WTC11 (cell line): ENCODE measurements around the gene ITSN1. TPM values are rescaled to one million over a fixed set of nuclear protein-coding genes. Genes with fewer than 3 reads are reported as not detected.

ENCODE experiments used
- ATAC-seq: fragments of 200-7000 bp; cut with Tn5 transposase; 2 replicates; pipeline ENCODE4 v1.10.0; 2021; ENCODE audit warnings: mild to moderate bottlenecking, moderate library complexity
- CTCF ChIA-PET: fragments of 300-600 bp; sonication (Branson Sonifier 250); formaldehyde crosslinking; loops from one replicate; lab custom pipeline; 2021; ENCODE audit warnings: antibody characterized with exemption; lab: Charles Lee
- POLR2A ChIA-PET: fragments of 350-600 bp; sonication (Branson Sonifier 250); formaldehyde crosslinking; loops from one replicate; lab custom pipeline; 2021; ENCODE audit warnings: antibody characterized with exemption; lab: Charles Lee
- DNase-seq: peaks from one replicate; pipeline ENCODE4 v3.0.0; 2021; ENCODE audit warnings: low spot score
- H3K27ac Mint-ChIP-seq: 2 replicates; pipeline ENCODE4 v1.8.0; 2021; ENCODE audit warnings: mixed read lengths
- H3K27me3 Mint-ChIP-seq: 2 replicates; pipeline ENCODE4 v1.8.0; 2021; ENCODE audit warnings: low read depth, mild to moderate bottlenecking, moderate library complexity, mixed read lengths
- H3K36me3 Mint-ChIP-seq: 2 replicates; pipeline ENCODE4 v1.8.0; 2021; ENCODE audit warnings: mixed read lengths
- H3K4me1 Mint-ChIP-seq: 2 replicates; pipeline ENCODE4 v1.8.0; 2022; ENCODE audit warnings: mixed read lengths
- H3K4me3 Mint-ChIP-seq: 2 replicates; pipeline ENCODE4 v1.8.0; 2021; ENCODE audit warnings: mild to moderate bottlenecking, moderate library complexity, mixed read lengths
- H3K9me3 Mint-ChIP-seq: 2 replicates; pipeline ENCODE4 v1.8.0; 2021; ENCODE audit warnings: mixed read lengths
- FOXP1 ChIP-seq: sonication (generic); formaldehyde crosslinking; IDR thresholded peaks from 2 replicates; pipeline ENCODE4 v1.8.0; 2022; ENCODE audit warnings: missing genetic modification reagents, mild to moderate bottlenecking, moderate library complexity, borderline replicate concordance
- NR1H2 ChIP-seq: sonication (generic); formaldehyde crosslinking; IDR thresholded peaks from 2 replicates; pipeline ENCODE4 v1.9.0; 2021; ENCODE audit warnings: mild to moderate bottlenecking, moderate library complexity, missing genetic modification reagents
- NR3C1 ChIP-seq: sonication (generic); formaldehyde crosslinking; conservative IDR thresholded peaks from 2 replicates; pipeline ENCODE4 v1.8.1; 2023; ENCODE audit warnings: low read depth, mild to moderate bottlenecking, missing genetic modification reagents
- SP1 ChIP-seq: sonication (generic); formaldehyde crosslinking; conservative IDR thresholded peaks from 2 replicates; pipeline ENCODE4 v1.8.1; 2022; ENCODE audit warnings: missing genetic modification reagents
- TCF7 ChIP-seq: sonication (generic); formaldehyde crosslinking; IDR thresholded peaks from 2 replicates; pipeline ENCODE4 v1.8.0; 2022; ENCODE audit warnings: mild to moderate bottlenecking, low read depth, missing genetic modification reagents, moderate library complexity
- ZBTB21 ChIP-seq: sonication (generic); formaldehyde crosslinking; IDR thresholded peaks from 2 replicates; pipeline ENCODE4 v1.8.1; 2023; ENCODE audit warnings: mild to moderate bottlenecking, missing genetic modification reagents, borderline replicate concordance
- ZNF317 ChIP-seq: sonication (generic); formaldehyde crosslinking; IDR thresholded peaks from 2 replicates; pipeline ENCODE4 v1.8.1; 2023; ENCODE audit warnings: low read depth, mild to moderate bottlenecking, moderate library complexity, missing genetic modification reagents, borderline replicate concordance
- ZNF396 ChIP-seq: fragments of 250-450 bp; sonication (Bioruptor Pico); IDR thresholded peaks from 2 replicates; pipeline ENCODE4 v1.8.0; 2021; ENCODE audit warnings: mild to moderate bottlenecking, moderate library complexity, borderline replicate concordance
- ZNF423 ChIP-seq: fragments of 250-450 bp; sonication (Bioruptor Pico); IDR thresholded peaks from 2 replicates; pipeline ENCODE4 v2.1.2; 2022; ENCODE audit warnings: mild to moderate bottlenecking, moderate library complexity
- ZNF532 ChIP-seq: fragments of 250-450 bp; sonication (Bioruptor Pico); IDR thresholded peaks from 2 replicates; pipeline ENCODE4 v1.9.0; 2021; ENCODE audit warnings: mild to moderate bottlenecking, borderline replicate concordance
- total RNA-seq: library from RNA; stranded (reverse); gene quantifications from 3 replicates; pipeline ENCODE4 v1.2.3, GENCODE V29; 2021
- TF ChIP-seq, protein P1 (sequence below): sonication (generic); formaldehyde crosslinking; IDR thresholded peaks from 2 replicates; pipeline ENCODE4 v1.8.0; 2022; ENCODE audit warnings: missing genetic modification reagents
- TF ChIP-seq, protein P2 (sequence below): sonication (generic); formaldehyde crosslinking; IDR thresholded peaks from 2 replicates; pipeline ENCODE4 v1.8.1; 2023; ENCODE audit warnings: mild to moderate bottlenecking, missing genetic modification reagents
- TF ChIP-seq, protein P3 (sequence below): sonication (generic); formaldehyde crosslinking; IDR thresholded peaks from 2 replicates; pipeline ENCODE4 v1.8.1; 2022; ENCODE audit warnings: missing genetic modification reagents, borderline replicate concordance
- TF ChIP-seq, protein P4 (sequence below): sonication (generic); formaldehyde crosslinking; IDR thresholded peaks from 2 replicates; pipeline ENCODE4 v1.8.0; 2022; ENCODE audit warnings: mild to moderate bottlenecking, missing genetic modification reagents

Gene ITSN1
- total RNA-seq, 1 experiment from 2014 or later: 69.6 TPM

GRCh38 chr21:33690874-33691273, 48.6 kb downstream of the ITSN1 start:
- ATAC-seq (no peak), DNase-seq (no peak)
- CTCF ChIA-PET: no interaction called here
- no peak overlapping the region for H3K4me3 Mint-ChIP-seq
- H3K36me3 Mint-ChIP-seq: no peaks in the 10 kb centered on the region
- peaks cover 72% of the 10 kb centered on the region for H3K4me1 Mint-ChIP-seq
- no peaks in the 10 kb centered on the region for H3K9me3 Mint-ChIP-seq
- POLR2A ChIA-PET: interaction anchor here (0.8 kb wide), 1 partner anchor 82 kb away, joined by 3 read pairs; no protein-coding TSS in a partner anchor
- no peaks in the 10 kb centered on the region for H3K27me3 Mint-ChIP-seq
- no peak overlapping the region for H3K27ac Mint-ChIP-seq
- TF ChIP-seq NR1H2 (no peak), NR3C1 (CRISPR knock-in tag) (no peak), SP1 (CRISPR knock-in tag) (no peak), ZNF317 (CRISPR knock-in tag) (no peak), FOXP1 (CRISPR knock-in tag) (no peak), ZNF396 (CRISPR knock-in tag) (no peak), ZBTB21 (CRISPR knock-in tag) (no peak)
- TF ChIP-seq, protein P1, sequence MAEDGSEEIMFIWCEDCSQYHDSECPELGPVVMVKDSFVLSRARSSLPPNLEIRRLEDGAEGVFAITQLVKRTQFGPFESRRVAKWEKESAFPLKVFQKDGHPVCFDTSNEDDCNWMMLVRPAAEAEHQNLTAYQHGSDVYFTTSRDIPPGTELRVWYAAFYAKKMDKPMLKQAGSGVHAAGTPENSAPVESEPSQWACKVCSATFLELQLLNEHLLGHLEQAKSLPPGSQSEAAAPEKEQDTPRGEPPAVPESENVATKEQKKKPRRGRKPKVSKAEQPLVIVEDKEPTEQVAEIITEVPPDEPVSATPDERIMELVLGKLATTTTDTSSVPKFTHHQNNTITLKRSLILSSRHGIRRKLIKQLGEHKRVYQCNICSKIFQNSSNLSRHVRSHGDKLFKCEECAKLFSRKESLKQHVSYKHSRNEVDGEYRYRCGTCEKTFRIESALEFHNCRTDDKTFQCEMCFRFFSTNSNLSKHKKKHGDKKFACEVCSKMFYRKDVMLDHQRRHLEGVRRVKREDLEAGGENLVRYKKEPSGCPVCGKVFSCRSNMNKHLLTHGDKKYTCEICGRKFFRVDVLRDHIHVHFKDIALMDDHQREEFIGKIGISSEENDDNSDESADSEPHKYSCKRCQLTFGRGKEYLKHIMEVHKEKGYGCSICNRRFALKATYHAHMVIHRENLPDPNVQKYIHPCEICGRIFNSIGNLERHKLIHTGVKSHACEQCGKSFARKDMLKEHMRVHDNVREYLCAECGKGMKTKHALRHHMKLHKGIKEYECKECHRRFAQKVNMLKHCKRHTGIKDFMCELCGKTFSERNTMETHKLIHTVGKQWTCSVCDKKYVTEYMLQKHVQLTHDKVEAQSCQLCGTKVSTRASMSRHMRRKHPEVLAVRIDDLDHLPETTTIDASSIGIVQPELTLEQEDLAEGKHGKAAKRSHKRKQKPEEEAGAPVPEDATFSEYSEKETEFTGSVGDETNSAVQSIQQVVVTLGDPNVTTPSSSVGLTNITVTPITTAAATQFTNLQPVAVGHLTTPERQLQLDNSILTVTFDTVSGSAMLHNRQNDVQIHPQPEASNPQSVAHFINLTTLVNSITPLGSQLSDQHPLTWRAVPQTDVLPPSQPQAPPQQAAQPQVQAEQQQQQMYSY (CRISPR knock-in tag): no peak
- TF ChIP-seq, protein P2, sequence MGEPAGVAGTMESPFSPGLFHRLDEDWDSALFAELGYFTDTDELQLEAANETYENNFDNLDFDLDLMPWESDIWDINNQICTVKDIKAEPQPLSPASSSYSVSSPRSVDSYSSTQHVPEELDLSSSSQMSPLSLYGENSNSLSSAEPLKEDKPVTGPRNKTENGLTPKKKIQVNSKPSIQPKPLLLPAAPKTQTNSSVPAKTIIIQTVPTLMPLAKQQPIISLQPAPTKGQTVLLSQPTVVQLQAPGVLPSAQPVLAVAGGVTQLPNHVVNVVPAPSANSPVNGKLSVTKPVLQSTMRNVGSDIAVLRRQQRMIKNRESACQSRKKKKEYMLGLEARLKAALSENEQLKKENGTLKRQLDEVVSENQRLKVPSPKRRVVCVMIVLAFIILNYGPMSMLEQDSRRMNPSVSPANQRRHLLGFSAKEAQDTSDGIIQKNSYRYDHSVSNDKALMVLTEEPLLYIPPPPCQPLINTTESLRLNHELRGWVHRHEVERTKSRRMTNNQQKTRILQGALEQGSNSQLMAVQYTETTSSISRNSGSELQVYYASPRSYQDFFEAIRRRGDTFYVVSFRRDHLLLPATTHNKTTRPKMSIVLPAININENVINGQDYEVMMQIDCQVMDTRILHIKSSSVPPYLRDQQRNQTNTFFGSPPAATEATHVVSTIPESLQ (CRISPR knock-in tag): no peak
- TF ChIP-seq, protein P3, sequence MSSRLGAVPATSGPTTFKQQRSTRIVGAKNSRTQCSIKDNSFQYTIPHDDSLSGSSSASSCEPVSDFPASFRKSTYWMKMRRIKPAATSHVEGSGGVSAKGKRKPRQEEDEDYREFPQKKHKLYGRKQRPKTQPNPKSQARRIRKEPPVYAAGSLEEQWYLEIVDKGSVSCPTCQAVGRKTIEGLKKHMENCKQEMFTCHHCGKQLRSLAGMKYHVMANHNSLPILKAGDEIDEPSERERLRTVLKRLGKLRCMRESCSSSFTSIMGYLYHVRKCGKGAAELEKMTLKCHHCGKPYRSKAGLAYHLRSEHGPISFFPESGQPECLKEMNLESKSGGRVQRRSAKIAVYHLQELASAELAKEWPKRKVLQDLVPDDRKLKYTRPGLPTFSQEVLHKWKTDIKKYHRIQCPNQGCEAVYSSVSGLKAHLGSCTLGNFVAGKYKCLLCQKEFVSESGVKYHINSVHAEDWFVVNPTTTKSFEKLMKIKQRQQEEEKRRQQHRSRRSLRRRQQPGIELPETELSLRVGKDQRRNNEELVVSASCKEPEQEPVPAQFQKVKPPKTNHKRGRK: no peak
- TF ChIP-seq, protein P4, sequence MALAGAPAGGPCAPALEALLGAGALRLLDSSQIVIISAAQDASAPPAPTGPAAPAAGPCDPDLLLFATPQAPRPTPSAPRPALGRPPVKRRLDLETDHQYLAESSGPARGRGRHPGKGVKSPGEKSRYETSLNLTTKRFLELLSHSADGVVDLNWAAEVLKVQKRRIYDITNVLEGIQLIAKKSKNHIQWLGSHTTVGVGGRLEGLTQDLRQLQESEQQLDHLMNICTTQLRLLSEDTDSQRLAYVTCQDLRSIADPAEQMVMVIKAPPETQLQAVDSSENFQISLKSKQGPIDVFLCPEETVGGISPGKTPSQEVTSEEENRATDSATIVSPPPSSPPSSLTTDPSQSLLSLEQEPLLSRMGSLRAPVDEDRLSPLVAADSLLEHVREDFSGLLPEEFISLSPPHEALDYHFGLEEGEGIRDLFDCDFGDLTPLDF (CRISPR knock-in tag): no peak

DNA sequence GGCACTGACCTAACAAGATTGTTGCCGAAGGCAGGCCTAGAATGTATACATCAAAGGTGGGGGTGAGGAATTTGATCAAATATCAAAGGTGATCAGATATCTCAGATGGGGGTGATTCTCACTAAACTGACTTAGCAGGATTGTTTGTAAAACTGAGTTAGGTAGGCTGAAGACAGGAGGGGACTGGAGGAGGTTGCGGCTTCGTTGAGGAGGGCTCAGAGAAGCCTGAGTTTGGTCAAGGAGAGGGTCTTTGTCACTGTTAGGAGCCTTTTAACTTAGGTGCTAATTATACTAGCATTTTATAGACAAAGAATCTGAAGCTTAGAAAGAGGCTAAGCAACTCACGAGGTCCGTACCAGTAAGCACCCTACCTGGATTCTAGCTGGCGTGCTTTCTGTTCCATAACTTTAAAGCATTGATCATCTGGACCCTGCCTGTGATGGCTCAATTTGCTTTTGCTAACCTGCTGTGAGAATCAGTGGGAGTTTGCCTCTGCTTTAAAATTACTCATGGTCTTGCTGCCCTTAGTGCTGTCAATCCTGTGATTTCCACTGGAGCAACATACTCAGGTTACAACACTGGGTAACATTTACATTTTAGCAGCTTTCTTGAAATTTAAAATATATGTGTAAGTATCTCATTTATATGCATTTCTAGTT, 49.8 kb downstream of the ITSN1 start:
- CTCF ChIA-PET: no interaction called here
- no peaks in the 10 kb centered on the region for H3K36me3 Mint-ChIP-seq
- TF ChIP-seq TCF7 (CRISPR knock-in tag) (no peak), ZNF532 (CRISPR knock-in tag) (no peak), ZNF423 (peak; percentile 78)
- TF ChIP-seq, all 79 proteins: peak for 1
- Mint-ChIP-seq H3K4me3 (peak overlapping the region; percentile 28), H3K27ac (0 out of 2 replicates have a peak overlapping the region, but pooled peaks have one; percentile 3), H3K9me3 (no peaks in the 10 kb centered on the region), H3K4me1 (peaks cover 71% of the 10 kb centered on the region), H3K27me3 (no peaks in the 10 kb centered on the region)
- ATAC-seq (peak; percentile 70), DNase-seq (no peak)
- POLR2A ChIA-PET: no interaction called here
